NCI-H2029 treated with DMSO at 0.1 percent for 48 hours (cell line): ENCODE measurements around the gene RGS9.

Experiments used
- DNase-seq: peaks from one replicate; lab custom pipeline; 2025; lab: John Stamatoyannopoulos, UW

The RGS9 gene

GRCh38 chr17:65261152-65261551 lies 124.0 kb downstream of the RGS9 start:
- no peak for DNase-seq

GRCh38 chr17:65261682-65262636 lies 124.8 kb downstream of the RGS9 start:
- no peak for DNase-seq

- no peak for DNase-seq
These were observed 128.1 kb downstream of the RGS9 start for GRCh38 chr17:65265276-65265675.

GRCh38 chr17:65268832-65269231 lies 131.7 kb downstream of the RGS9 start:
- DNase-seq: no peak

GRCh38 chr17:65270499-65271253 lies 133.5 kb downstream of the RGS9 start:
- DNase-seq: no peak

- no peak for DNase-seq
These were observed 134.1 kb downstream of the RGS9 start for GRCh38 chr17:65271296-65271695.
